LNCaP clone FGC (cell line): ENCODE measurements around the gene CBL.

Experiments
- DNase-seq: peaks from one replicate; pipeline ENCODE4 v3.0.0-alpha.2; 2011; ENCODE audit warnings: low read depth
- H3K4me3 ChIP-seq: 2 replicates; pipeline ENCODE4 v1.5.1; 2011; ENCODE audit warnings: mild to moderate bottlenecking, low read depth, low read length, control low read depth
- TF ChIP-seq, protein P1 (sequence below): IDR thresholded peaks from 2 replicates; pipeline ENCODE4 v1.5.1; 2012; ENCODE audit warnings: mild to moderate bottlenecking; ENCODE audit not compliant: control insufficient read depth, insufficient read depth; ENCODE audit errors: extremely low read depth

CBL gene

GRCh38 chr11:119251114-119251513, 45.0 kb downstream of the CBL start:
- no peak for DNase-seq
- no peak overlapping the region for H3K4me3 ChIP-seq
- TF ChIP-seq, protein P1, sequence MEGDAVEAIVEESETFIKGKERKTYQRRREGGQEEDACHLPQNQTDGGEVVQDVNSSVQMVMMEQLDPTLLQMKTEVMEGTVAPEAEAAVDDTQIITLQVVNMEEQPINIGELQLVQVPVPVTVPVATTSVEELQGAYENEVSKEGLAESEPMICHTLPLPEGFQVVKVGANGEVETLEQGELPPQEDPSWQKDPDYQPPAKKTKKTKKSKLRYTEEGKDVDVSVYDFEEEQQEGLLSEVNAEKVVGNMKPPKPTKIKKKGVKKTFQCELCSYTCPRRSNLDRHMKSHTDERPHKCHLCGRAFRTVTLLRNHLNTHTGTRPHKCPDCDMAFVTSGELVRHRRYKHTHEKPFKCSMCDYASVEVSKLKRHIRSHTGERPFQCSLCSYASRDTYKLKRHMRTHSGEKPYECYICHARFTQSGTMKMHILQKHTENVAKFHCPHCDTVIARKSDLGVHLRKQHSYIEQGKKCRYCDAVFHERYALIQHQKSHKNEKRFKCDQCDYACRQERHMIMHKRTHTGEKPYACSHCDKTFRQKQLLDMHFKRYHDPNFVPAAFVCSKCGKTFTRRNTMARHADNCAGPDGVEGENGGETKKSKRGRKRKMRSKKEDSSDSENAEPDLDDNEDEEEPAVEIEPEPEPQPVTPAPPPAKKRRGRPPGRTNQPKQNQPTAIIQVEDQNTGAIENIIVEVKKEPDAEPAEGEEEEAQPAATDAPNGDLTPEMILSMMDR = no peak

- H3K4me3 ChIP-seq = no peak overlapping the region
- TF ChIP-seq, protein P1 = no peak
- no peak for DNase-seq
These were observed 48.1 kb downstream of the CBL start for GRCh38 chr11:119254239-119254638.

DNA sequence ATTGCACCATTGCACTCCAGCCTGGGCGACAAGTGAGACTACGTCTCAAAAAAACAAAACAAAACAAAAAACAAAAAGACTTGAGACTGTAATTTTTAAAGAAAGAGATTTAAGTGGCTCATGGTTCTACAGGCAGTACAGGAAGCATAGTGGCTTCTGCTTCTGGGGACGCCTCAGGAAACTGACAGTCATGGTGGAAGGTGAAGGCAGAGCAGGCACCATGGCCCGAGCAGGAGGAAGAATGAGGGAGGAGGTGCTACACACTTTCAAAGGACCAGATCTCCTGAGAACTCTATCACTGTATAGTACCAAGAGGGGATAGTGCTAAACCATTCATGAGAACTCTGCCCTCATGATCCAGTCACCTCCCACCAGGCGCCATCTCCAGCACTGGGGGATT, 52.0 kb downstream of the CBL start:
- TF ChIP-seq, protein P1 = no peak
- H3K4me3 ChIP-seq = no peak overlapping the region

GRCh38 chr11:119258983-119259382, 52.8 kb downstream of the CBL start:
- no peak for DNase-seq
- TF ChIP-seq, protein P1 = no peak
- no peak overlapping the region for H3K4me3 ChIP-seq

More for the DNA sequence above, 52.0 kb downstream of the CBL start:
- DNase-seq = no peak

- TF ChIP-seq, protein P1 = no peak
- DNase-seq = no peak
- H3K4me3 ChIP-seq = no peak overlapping the region
These were observed 56.7 kb downstream of the CBL start for GRCh38 chr11:119262668-119263351.

DNA sequence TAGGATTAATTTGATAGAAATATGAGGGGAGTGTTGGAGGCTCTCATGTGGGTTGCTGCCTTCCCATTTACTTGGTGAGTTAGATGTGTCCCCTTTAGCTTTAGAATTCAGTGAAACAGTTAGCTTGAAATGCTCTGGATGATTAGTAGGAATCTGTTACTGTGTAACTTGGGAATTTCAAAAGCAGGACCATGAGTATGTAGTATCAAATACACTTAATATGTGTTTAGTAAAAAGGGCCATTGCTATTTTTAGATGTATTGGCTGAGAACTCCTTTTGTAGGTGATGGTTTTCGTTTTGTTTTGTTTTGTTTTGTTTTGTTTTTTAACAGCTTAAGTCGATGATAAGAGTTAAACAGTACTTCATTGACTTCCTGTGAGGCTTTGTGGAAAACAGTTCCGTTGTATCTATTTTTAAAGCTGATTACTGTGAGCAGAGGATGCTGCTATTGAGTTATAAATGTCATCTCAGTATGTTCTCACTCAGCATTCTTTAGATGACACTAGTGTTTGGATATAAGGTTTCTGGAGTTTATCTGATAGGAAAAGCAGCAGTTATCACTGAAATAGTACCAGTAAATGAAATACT, 57.3 kb downstream of the CBL start:
- TF ChIP-seq, protein P1 = no peak

DNA sequence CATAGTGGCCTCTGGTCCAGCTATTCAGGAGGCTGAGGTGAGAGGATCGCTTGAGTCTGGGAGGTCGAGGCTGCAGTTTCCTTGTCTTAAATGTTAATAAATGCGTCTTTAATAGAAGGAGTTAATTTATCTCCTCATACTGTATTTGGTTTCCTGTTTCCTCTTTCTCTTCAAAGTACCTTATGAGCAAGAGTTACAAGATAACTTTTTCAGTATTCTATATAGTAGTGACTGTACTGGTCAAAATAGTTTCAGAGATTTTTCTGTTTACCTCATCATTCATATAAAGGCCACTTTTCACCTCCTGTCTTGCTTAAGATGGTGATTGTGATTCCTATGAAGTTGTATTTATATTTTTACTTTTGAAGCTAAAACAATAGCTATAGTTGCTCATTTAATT, 59.9 kb downstream of the CBL start:
- no peak for DNase-seq
- H3K4me3 ChIP-seq = no peak overlapping the region
- TF ChIP-seq, protein P1 = no peak

More for the DNA sequence above, 57.3 kb downstream of the CBL start:
- no peak for DNase-seq
- no peak overlapping the region for H3K4me3 ChIP-seq
